GM10248 (cell line): ENCODE measurements around the gene EDEM2.

Experiments
- CTCF ChIA-PET: fragments of 300-600 bp; sonication (Branson Sonifier 250); formaldehyde crosslinking; extraction: SDS; loops from one replicate; lab custom pipeline; 2021; ENCODE audit warnings: antibody characterized with exemption; lab: Yijun Ruan, JAX
- POLR2A ChIA-PET: fragments of 350-650 bp; sonication (Branson Sonifier 250); formaldehyde crosslinking; extraction: SDS; loops from one replicate; lab custom pipeline; 2020; ENCODE audit warnings: antibody characterized with exemption; lab: Yijun Ruan, JAX
- DNase-seq: peaks from one replicate; pipeline ENCODE4 v3.0.0; 2012; ENCODE audit errors: extremely low spot score
- TF ChIP-seq, protein P1 (sequence below): IDR thresholded peaks from 2 replicates; pipeline ENCODE4 v1.5.1; 2012; ENCODE audit warnings: mild to moderate bottlenecking, low read depth; ENCODE audit errors: extremely low read depth, missing control alignments, control extremely low read depth

Gene EDEM2

DNA sequence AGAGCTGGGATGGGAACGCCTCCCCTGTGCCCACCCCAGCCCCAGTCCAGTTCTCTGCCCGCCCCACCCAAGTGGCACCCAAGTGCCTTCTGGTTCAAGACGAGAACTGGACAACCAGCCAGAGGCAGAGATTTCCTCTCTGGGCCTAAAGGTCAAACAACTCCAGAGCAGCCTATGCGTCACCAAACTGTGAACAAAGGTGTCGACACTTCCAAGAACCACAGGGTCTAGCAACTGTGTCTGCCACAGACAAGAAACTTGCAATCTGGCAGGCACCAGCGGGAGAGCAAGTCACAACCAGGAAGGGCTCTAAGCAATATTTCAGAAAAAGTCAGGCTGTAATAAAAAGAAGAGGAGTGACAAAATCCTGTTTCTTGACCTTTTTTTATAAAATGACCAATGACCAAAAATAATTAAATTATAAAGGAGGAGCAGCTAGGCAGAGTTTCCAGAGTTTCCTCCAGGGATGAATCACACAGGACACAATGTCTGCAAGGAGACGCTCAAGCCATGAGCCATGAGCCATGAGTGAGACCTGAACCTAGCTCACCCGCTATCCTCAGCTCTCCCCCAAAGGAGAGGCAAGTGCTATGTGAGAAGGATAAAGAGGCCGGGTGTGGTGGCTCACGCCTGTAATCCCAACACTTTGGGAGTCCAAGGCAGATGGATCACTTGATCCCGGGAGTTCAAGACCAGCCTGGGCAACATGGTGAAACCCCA lies 11.1 kb downstream of the EDEM2 start:
- POLR2A ChIA-PET, result interaction anchor here (0.6 kb wide), 1 partner anchor 147 kb away, joined by 6 read pairs; no protein-coding TSS in a partner anchor
- CTCF ChIA-PET, result interaction anchor here (1.4 to 1.6 kb wide), 2 partner anchors 9 to 40 kb away, joined by 3 to 4 read pairs; no protein-coding TSS in a partner anchor
- no peak for DNase-seq
- TF ChIP-seq, protein P1, sequence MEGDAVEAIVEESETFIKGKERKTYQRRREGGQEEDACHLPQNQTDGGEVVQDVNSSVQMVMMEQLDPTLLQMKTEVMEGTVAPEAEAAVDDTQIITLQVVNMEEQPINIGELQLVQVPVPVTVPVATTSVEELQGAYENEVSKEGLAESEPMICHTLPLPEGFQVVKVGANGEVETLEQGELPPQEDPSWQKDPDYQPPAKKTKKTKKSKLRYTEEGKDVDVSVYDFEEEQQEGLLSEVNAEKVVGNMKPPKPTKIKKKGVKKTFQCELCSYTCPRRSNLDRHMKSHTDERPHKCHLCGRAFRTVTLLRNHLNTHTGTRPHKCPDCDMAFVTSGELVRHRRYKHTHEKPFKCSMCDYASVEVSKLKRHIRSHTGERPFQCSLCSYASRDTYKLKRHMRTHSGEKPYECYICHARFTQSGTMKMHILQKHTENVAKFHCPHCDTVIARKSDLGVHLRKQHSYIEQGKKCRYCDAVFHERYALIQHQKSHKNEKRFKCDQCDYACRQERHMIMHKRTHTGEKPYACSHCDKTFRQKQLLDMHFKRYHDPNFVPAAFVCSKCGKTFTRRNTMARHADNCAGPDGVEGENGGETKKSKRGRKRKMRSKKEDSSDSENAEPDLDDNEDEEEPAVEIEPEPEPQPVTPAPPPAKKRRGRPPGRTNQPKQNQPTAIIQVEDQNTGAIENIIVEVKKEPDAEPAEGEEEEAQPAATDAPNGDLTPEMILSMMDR, result no peak

DNA sequence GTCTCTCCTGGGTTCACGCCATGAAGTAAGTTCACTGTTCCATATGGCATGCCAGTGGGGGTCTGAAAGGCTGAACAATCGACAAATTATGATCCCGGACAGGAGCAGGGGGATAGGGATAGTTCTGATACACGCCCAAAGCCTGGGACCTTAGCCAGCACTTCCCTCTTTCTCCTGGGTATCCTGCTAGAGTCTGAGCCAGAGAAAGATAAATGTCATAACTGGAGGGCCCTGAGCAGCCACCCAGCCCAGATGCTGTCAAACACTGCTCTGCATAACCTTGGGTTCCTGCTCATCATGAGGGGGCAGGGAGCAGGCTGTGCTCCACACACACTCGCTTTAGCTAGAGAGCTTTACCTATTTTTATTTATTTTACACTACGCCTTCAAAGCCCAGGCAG lies 12.3 kb downstream of the EDEM2 start:
- POLR2A ChIA-PET, result interaction anchor here (0.6 kb wide), 1 partner anchor 723 kb away, joined by 11 read pairs; no protein-coding TSS in a partner anchor
- TF ChIP-seq, protein P1, result no peak
- CTCF ChIA-PET, result no interaction called here
- no peak for DNase-seq

DNA sequence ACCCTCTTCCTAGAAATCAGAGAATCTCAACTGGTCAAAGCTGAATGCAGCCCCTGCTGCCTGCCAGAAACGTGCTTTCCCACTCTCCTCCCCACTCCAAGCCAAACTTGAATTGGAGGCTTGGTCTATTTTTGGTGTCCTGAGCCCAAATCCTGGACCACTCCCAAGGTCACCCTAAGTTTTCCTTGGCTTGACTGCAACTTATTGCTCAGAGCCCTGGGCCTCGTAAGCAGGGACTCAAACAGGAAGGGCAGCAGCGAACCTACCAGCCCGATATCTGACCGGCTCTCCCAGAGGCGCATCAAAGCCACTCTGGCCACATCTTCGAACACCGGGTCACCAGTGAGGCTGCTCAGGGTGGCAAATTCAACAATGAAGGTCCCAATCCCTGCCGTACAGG lies 12.7 kb downstream of the EDEM2 start:
- CTCF ChIA-PET, result interaction anchor here (1.7 kb wide), 1 partner anchor 8 kb away, joined by 5 read pairs; no protein-coding TSS in a partner anchor
- TF ChIP-seq, protein P1, result no peak
- no peak for DNase-seq
- POLR2A ChIA-PET, result interaction anchor here (0.6 kb wide), 1 partner anchor 723 kb away, joined by 11 read pairs; no protein-coding TSS in a partner anchor

DNA sequence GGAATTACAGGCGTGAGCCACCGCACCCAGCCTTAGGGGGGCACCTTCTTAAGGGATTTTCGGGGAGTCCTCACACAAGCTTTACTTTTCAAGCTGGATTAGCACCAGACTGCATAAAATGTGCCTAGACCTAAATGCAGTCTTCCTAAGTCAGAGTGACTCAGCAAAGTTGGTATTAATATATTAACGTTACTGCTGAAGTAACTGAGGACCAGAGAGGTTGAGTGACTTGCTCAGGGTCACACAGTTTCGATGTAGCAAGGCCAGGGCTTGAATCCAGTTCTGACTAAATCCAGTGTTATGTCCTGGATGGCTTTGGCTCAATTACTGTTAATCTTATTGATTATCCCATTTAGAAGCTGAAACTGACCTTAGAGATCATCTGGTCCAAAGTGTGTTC lies 13.4 kb downstream of the EDEM2 start:
- ChIA-PET POLR2A (no interaction called here), CTCF (interaction anchor here (1.1 to 1.7 kb wide), 3 partner anchors 9 to 259 kb away, joined by 3 to 5 read pairs (median 3); no protein-coding TSS in a partner anchor)
- TF ChIP-seq, protein P1, result no peak
- DNase-seq, result no peak

DNA sequence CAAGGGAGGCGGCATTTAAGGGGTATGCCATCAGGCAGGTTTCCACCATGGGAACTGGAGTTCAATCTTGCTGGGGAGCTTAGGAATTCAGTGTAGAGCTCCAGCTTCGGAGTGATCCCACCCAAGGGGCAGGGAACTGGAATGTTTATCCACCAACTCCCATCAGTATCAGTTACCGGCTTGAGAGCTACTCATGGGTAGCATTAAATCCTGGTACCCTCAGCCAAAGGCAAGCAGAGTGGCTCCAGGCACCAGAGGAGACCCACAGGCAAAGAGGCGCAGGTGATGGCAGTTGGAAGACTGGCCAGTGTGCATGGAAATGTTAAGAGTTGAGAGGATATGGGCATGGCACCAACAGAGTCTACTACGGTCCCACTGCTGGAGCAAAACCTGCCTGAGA lies 14.1 kb downstream of the EDEM2 start:
- DNase-seq, result no peak
- POLR2A ChIA-PET, result no interaction called here
- TF ChIP-seq, protein P1, result no peak
- CTCF ChIA-PET, result interaction anchor here (1.1 to 1.7 kb wide), 3 partner anchors 10 to 258 kb away, joined by 3 to 5 read pairs (median 3); no protein-coding TSS in a partner anchor

DNA sequence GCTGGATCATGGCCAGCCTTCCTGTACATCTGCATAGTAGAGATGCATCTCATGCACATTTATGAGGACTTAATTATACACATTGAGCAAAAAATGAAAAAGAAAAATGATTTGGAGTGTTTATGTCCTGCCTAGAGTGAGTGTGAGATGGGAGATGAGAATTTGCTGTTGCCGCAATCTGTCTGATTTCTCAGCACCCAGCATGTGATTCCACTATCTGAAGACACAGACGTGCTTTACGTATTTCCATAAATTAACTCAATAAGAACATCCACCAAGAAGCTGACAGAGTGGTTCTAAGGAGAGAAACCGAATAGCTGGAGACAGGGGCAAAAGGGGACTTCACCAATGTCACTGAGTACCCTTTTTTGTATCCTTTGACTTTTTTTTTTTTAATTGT lies 15.2 kb downstream of the EDEM2 start:
- ChIA-PET CTCF (no interaction called here), POLR2A (no interaction called here)
- DNase-seq, result no peak
- TF ChIP-seq, protein P1, result no peak
